NCI-H460 (cell line): ENCODE data around the gene TTYH2. TPM values are rescaled to one million over a fixed set of nuclear protein-coding genes. Genes with fewer than 3 reads are reported as not detected.

Source experiments
- DNase-seq: peaks from one replicate; pipeline ENCODE4 v3.0.0-alpha.2; 2016; ENCODE audit warnings: low read depth; ENCODE audit errors: extremely low read depth
- total RNA-seq: library from RNA; depleted of rRNA; stranded (reverse); fragments of >200 nt; shearing (Covaris generic); gene quantifications from 2 replicates; pipeline ENCODE4 v1.2.3, GENCODE V29; 2014

Gene TTYH2
- total RNA-seq, 1 experiment from 2014 or later: 2.1 TPM

- DNase-seq: no peak
Observed at GRCh38 chr17:74213861-74214391, 555 bp downstream of the TTYH2 start.

DNA sequence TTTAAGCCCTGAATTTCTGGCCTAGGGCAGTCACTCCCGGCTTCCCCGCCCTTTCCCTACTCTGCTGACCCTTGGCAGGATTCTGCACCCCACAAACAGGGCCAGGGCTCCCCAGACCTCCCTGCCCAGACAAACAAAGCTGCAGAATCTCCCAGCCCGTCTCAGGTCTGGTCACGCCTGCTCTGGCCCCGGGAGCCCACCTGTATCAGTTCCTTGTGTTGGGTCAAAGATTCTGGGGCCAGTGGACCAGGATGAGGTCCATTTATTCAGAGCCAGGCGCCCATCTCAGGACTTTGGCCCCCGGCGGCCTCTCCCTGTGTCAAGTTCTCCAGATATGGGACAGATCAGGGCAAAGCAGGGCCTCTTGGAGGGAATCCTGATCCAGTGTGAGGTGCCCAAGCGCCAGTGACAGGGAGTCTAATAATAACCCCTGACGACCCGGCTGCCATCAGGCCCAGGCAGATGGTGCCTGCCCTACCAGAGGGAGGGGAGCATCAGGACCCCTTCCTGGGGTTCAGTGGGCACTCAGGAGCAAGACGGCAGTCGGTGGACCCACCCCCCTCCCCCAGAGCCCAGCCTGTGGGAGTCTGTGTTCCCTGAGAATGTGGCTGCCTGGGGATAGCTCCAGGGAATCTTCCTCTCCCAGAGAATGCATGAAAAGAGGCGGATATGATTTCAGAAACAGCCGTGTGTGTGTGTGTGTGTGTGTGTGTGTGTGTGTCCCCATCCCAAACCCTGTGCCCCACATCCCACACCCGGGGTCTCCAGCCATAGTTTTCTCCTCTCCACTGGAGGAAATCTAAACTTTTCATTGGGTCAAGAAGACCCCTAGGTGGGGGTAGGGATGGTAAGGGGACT lies 1.3 kb downstream of the TTYH2 start:
- DNase-seq: no peak

- no peak for DNase-seq
Observed at GRCh38 chr17:74215342-74215727, 2.0 kb downstream of the TTYH2 start.

- no peak for DNase-seq
Observed at GRCh38 chr17:74216505-74216904, 3.1 kb downstream of the TTYH2 start.

GRCh38 chr17:74217037-74217730 lies 3.8 kb downstream of the TTYH2 start:
- DNase-seq: no peak

DNA sequence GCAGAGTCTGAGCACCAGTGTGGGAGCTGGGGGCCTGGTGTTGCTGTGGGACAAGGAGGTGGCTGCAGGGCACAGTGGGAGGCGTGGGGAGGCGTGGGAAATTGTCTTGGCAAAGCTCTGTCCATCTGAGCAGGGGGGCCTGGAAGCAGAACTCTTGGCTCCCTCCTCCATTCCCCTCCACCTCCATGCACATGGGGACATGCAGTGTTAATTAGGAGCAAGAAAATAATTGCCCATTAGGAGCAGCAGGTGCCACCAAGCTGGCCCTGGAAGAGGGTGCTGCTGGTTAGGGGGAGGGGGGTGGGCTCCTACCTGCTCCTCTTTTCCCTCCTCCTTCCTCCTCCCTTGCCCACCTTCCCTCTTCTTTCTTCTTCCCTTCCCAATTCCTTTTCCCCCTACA lies 4.5 kb downstream of the TTYH2 start:
- no peak for DNase-seq

GRCh38 chr17:74218436-74218835 lies 5.1 kb downstream of the TTYH2 start:
- DNase-seq: no peak

GRCh38 chr17:74219576-74220133 lies 6.3 kb downstream of the TTYH2 start:
- DNase-seq: no peak

- DNase-seq: no peak
Observed at GRCh38 chr17:74220219-74220618, 6.8 kb downstream of the TTYH2 start.

DNA sequence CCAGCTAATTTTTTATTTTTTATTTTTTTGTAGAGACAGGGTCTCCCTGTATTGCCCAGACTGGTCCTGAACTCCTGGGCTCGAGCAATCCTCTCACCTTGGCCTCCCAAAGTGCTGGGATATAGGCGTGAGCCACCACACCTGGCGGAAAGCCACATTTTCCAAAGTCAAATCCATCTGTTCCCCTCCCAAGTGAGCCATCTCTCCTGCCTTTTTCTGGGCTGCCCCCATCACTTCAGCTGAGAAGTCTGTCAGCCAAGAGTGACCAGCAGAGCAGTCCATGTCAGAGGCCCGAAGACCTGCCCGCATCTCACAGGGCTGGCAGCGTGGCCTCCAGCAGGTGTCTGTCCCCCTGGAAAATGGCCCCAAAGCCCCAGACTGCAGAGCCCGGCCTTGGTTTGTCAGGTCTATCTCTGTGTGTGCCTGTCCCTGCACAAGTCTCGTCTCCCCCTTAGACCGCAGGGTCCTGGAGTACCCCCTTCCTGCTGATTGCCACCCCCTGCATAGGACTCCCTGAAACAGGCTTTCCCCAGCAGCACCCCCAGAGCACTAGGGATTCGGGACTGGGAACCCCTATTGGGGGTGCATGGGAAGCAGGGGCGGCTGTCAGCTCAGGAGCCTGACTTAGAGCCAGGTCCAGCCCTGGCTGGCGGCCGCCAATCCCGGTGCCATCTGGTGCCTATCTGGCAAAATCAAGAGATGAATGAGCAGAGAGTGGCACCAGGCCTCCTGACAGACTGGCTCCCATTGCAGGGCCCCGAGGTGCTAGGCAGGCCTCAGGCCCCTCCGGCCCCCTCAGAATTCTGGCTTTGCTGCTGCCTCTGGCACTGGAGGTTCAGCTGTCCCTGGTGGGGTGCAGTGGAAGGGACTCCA lies 7.8 kb downstream of the TTYH2 start:
- no peak for DNase-seq

GRCh38 chr17:74222399-74222798 lies 9.0 kb downstream of the TTYH2 start:
- DNase-seq: no peak

DNA sequence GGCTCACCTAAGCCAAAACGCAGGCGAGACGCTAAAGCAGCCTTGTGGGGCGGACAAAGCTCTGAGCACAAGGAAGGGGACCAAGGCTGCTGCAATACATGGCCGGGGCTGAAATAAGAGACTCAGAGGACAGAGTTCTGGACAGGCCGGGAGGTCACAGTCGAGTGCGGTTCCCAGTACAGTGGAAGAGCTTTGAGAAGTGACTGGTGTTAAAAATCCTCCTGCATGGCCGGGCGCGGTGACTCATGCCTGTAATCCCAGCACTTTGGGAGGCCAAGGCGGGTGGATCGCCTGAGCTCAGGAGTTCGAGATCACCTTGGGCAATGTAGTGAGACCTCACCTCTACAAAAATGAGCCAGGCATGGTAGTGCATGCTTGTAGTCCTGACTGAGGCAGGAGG lies 10.5 kb downstream of the TTYH2 start:
- no peak for DNase-seq

DNA sequence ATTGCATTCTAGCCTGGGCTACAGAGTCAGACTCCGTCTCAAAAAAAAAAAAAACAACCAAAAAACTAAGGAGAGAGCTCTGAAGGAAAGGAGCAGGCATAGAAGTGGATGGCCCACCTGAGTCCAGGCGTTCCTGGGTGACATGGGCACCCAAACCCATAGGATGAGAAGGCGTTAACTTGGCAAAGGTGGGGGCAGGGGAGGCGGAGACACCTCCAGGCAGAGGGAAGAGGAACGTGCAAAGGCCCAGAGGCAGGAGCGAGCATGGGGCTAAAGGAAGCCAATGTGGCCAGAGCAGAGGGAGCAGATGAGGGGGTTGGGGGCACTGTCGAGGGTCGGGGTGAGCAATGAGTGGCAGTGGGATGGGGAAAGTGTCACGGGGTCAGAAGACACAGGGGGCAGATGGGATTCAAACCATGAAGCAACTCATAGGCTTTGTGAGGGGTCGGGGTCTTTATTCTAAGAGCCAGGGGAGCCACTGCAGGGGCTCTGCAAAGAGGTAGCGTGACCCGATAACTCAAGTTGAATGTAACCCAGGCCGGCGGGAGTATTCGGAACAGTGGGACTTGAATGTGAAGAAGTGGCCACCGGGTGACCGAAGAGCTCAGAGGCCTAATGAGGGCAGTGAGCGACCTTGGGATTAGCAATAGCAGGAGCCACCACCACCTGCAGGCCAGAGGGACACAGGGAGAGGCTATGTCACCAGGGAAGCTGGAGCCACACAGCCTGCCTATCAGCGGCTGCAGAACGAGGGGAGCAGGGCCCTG lies 11.8 kb downstream of the TTYH2 start:
- no peak for DNase-seq

GRCh38 chr17:74226252-74226651 lies 12.9 kb downstream of the TTYH2 start:
- DNase-seq: no peak

- DNase-seq: no peak
Observed at GRCh38 chr17:74227271-74228080, 14.1 kb downstream of the TTYH2 start.

DNA sequence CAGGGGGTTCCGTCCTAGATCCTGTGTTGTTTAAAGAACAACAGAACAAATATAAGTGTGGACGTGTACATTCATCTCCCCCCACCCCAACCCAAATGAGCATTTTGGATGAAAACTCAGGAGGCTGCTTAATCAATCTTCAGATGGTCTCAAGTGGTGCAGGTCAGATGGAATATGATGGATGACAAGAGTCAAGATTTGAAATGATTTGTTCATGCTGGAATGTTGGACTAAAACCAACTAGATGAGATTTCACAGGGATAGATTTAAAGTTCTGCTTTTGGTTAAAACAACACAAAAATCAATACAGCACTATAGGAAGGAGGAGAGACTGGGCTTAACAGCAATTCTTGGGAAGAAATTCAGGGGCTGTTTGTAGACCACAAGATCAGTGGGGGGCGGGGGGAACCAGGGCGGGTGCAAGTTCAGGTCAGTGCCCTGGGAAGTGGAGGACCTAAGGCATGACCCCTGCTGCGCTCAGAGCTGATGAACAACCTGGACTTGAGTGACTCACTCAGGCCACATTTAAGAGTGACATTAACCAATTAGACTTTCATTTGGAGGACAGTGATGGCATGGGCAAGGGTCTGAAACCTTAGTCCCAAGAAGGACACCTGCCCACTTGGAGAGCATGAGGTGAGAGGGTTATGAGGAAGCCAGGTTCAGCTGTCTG lies 15.1 kb downstream of the TTYH2 start:
- DNase-seq: no peak

- DNase-seq: no peak
Observed at GRCh38 chr17:74230896-74231295, 17.5 kb downstream of the TTYH2 start.
